Lower lobe of right lung (tissue), 2 donors: ENCODE results near the gene AURKAIP1. TPM values are rescaled to one million over a fixed set of nuclear protein-coding genes. Genes with fewer than 3 reads are reported as not detected.

ENCODE experiments used
- ATAC-seq, 2 donors: fragments of 200-7000 bp; cut with Tn5 transposase; one replicate each; pipeline ENCODE4 v1.9.1; 2020 to 2022; ENCODE audit warnings: mild to moderate bottlenecking in 2 of 2, moderate library complexity in 2 of 2
- DNase-seq: peaks from one replicate; pipeline ENCODE4 v3.0.0-alpha.2; 2020
- H3K27ac ChIP-seq: fragments of 200-600 bp; one replicate; pipeline ENCODE4 v1.8.0; 2022
- H3K27me3 ChIP-seq: fragments of 200-600 bp; one replicate; pipeline ENCODE4 v1.8.0; 2022; ENCODE audit warnings: low read depth
- H3K36me3 ChIP-seq: fragments of 200-600 bp; one replicate; pipeline ENCODE4 v1.8.0; 2022; ENCODE audit warnings: mild to moderate bottlenecking
- H3K4me1 ChIP-seq: fragments of 200-600 bp; one replicate; pipeline ENCODE4 v1.8.0; 2022
- H3K4me3 ChIP-seq: fragments of 200-600 bp; one replicate; pipeline ENCODE4 v1.8.0; 2022; ENCODE audit warnings: mild to moderate bottlenecking
- H3K9me3 ChIP-seq: fragments of 200-600 bp; one replicate; pipeline ENCODE4 v1.8.0; 2022
- CTCF ChIP-seq: fragments of 200-600 bp; IDR thresholded peaks from one replicate; pipeline ENCODE4 v1.8.0; 2022; ENCODE audit warnings: antibody characterized with exemption, mild to moderate bottlenecking
- intact Hi-C: fragments of 100-400 bp; cut with DNase I; formaldehyde crosslinking; loops from one replicate; pipeline ENCODE4 v1.11.0; 2022
- total RNA-seq: library from RNA; stranded (reverse); fragmentation: NEBNext Ultra II Directional; extraction: Animal tissue kit (Norgen Biotek cat#: 25700); gene quantifications from one replicate; pipeline ENCODE4 v1.2.1, GENCODE V29; 2021
- donor health status: DM: no; HTN: yes; CAD: no; lungs with severe emphysema.

Gene AURKAIP1
- total RNA-seq, 1 donor from 2014 or later: 82.4 TPM

- Histone ChIP-seq H3K4me3 (peak within 1 kb of the TSS; percentile 60), H3K27me3 (peaks cover 47% of the 10 kb centered on the region), H3K4me1 (peaks cover 39% of the 10 kb centered on the region), H3K36me3 (peaks cover 8% of the 10 kb centered on the region), H3K9me3 (no peaks in the 10 kb centered on the region), H3K27ac (peak within 1 kb of the TSS; percentile 83)
- no peak for TF ChIP-seq CTCF
- intact Hi-C loops: no loop called here
- DNase-seq: no peak
- peak; percentile 53 to 61 for ATAC-seq
Observed at GRCh38 chr1:1358433-1359271, 16.4 kb downstream of the AURKAIP1 start, which contains the start of gene MXRA8. Gene MXRA8, minus strand, starts transcription at chr1:1358555. Its CDS starts 51 bp downstream, at chr1:1358504.

GRCh38 chr1:1357871-1358432 lies 17.1 kb downstream of the AURKAIP1 start:
- DNase-seq: no peak
- peaks cover 45% of the 10 kb centered on the region for H3K4me1 ChIP-seq
- intact Hi-C loops: no loop called here
- H3K9me3 ChIP-seq: no peaks in the 10 kb centered on the region
- H3K27me3 ChIP-seq: peaks cover 54% of the 10 kb centered on the region
- peak overlapping the region; percentile 60 for H3K4me3 ChIP-seq
- peak in 1 of 2 donors; percentile 3 for ATAC-seq
- H3K27ac ChIP-seq: peak overlapping the region; percentile 83
- TF ChIP-seq CTCF: no peak
- H3K36me3 ChIP-seq: peaks cover 8% of the 10 kb centered on the region

- Histone ChIP-seq H3K4me1 (peaks cover 56% of the 10 kb centered on the region), H3K27me3 (peaks cover 59% of the 10 kb centered on the region), H3K36me3 (peaks cover 8% of the 10 kb centered on the region), H3K27ac (peak overlapping the region; percentile 46), H3K9me3 (no peaks in the 10 kb centered on the region), H3K4me3 (peak overlapping the region; percentile 60)
- intact Hi-C loops: no loop called here
- no peak for TF ChIP-seq CTCF
- no peak for DNase-seq
- ATAC-seq: peak; percentile 3 to 37
Observed at GRCh38 chr1:1356796-1357401, 18.1 kb downstream of the AURKAIP1 start.

DNA sequence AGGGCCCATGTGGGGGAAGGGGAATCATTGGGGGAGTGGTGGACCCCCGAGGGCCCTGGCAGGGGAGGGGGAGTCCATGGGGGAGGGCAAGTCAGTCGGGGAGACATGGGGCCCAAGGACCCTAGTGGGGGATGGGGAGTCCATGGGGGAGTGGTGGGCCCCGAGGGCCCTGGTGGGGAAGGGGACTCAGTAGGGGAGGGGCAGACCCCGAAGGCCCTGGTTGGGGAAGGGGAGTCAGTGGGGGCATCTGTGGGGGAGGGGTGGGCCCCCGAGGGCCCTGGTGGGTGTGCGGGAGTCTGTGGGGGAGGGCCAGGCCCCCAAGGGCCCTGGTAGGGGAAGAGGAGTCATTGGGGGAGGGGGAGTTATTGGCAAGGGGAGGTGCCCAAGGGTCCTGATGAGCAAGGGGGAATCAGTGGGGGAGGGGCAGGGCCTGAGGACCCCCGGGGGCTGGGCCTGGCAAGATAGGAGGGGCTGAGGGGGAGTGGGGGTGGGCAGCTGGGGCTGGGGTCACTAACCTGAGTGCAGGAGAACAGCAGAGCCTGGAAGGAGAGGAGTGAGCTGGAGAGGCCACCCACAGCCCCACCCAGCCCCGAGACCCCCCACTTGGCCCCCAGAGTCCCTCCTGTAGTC lies 18.7 kb downstream of the AURKAIP1 start:
- no peak for TF ChIP-seq CTCF
- Histone ChIP-seq H3K27me3 (peaks cover 59% of the 10 kb centered on the region), H3K4me1 (peaks cover 61% of the 10 kb centered on the region), H3K9me3 (no peaks in the 10 kb centered on the region), H3K4me3 (peak overlapping the region; percentile 60), H3K27ac (no peak overlapping the region), H3K36me3 (peaks cover 8% of the 10 kb centered on the region)
- intact Hi-C loops: no loop called here
- DNase-seq (no peak), ATAC-seq (no peak)

- intact Hi-C loops: no loop called here
- H3K4me1 ChIP-seq: peaks cover 53% of the 10 kb centered on the region
- peaks cover 8% of the 10 kb centered on the region for H3K36me3 ChIP-seq
- peaks cover 59% of the 10 kb centered on the region for H3K27me3 ChIP-seq
- TF ChIP-seq CTCF: no peak
- no peak for DNase-seq
- no peaks in the 10 kb centered on the region for H3K9me3 ChIP-seq
- ATAC-seq: peak; percentile 11 to 32
- peak overlapping the region; percentile 39 for H3K4me3 ChIP-seq
- H3K27ac ChIP-seq: no peak overlapping the region
Observed at GRCh38 chr1:1355416-1355815, 19.6 kb downstream of the AURKAIP1 start.
